Stimulated activated CD4-positive, alpha-beta T cell treated with anti-CD3 and anti-CD28 coated beads, Interleukin-4, amount 100 ng/mL, for 24 hours (primary cell): ENCODE measurements around the gene SHLD2.
"Not testable (repeated sequence)": the region's sequence is repeated elsewhere in the genome, so short reads cannot be mapped to it uniquely, and the experiment has no call there.

ENCODE experiments used
- DNase-seq: peaks from one replicate; pipeline ENCODE4 v3.0.0-alpha.2; 2020

SHLD2 gene

GRCh38 chr10:87094373-87095235, at the start of gene SHLD2, which contains the start of gene GLUD1:
Gene SHLD2 (plus strand): TSS chr10:87095206. CDS start chr10:87151355, 56,149 bp downstream.
Gene GLUD1 (minus strand): TSS chr10:87094843. CDS start chr10:87094769, 74 bp downstream.
- peak; percentile 87 for DNase-seq

GRCh38 chr10:87045434-87045938, 49.5 kb upstream of the SHLD2 start:
- no peak for DNase-seq

- DNase-seq = no peak
Observed at GRCh38 chr10:87053111-87053510, 41.9 kb upstream of the SHLD2 start.

- DNase-seq = no peak
Observed at GRCh38 chr10:87053577-87054181, 41.3 kb upstream of the SHLD2 start.

- no peak for DNase-seq
Observed at GRCh38 chr10:87054373-87055295, 40.4 kb upstream of the SHLD2 start.

- no peak for DNase-seq
Observed at GRCh38 chr10:87058171-87058570, 36.8 kb upstream of the SHLD2 start.

GRCh38 chr10:87059401-87059800, 35.6 kb upstream of the SHLD2 start:
- no peak for DNase-seq

GRCh38 chr10:87060280-87060928, 34.6 kb upstream of the SHLD2 start:
- no peak for DNase-seq

GRCh38 chr10:87064651-87065050, 30.4 kb upstream of the SHLD2 start:
- DNase-seq = no peak

- no peak for DNase-seq
Observed at GRCh38 chr10:87066178-87066577, 28.8 kb upstream of the SHLD2 start.

- no peak for DNase-seq
Observed at GRCh38 chr10:87066865-87067264, 28.1 kb upstream of the SHLD2 start.

GRCh38 chr10:87068281-87068680, 26.7 kb upstream of the SHLD2 start:
- no peak for DNase-seq

GRCh38 chr10:87072449-87072848, 22.6 kb upstream of the SHLD2 start:
- DNase-seq = no peak

- DNase-seq = not testable (repeated sequence)
Observed at GRCh38 chr10:87076421-87076820, 18.6 kb upstream of the SHLD2 start.

GRCh38 chr10:87079106-87079836, 15.7 kb upstream of the SHLD2 start:
- DNase-seq = no peak

- DNase-seq = not testable (repeated sequence)
Observed at GRCh38 chr10:87080621-87081020, 14.4 kb upstream of the SHLD2 start.

- DNase-seq = not testable (repeated sequence)
Observed at GRCh38 chr10:87081574-87081973, 13.4 kb upstream of the SHLD2 start.

GRCh38 chr10:87082219-87082618, 12.8 kb upstream of the SHLD2 start:
- not testable (repeated sequence) for DNase-seq

- DNase-seq = peak; percentile 21
Observed at GRCh38 chr10:87083576-87084290, 11.3 kb upstream of the SHLD2 start.

GRCh38 chr10:87084291-87084782, 10.7 kb upstream of the SHLD2 start:
- not testable (repeated sequence) for DNase-seq

- DNase-seq = no peak
Observed at GRCh38 chr10:87085537-87085936, 9.5 kb upstream of the SHLD2 start.
